Right cardiac atrium (tissue), 5 donors: ENCODE measurements around the gene SLC34A3. TPM values are rescaled to one million over a fixed set of nuclear protein-coding genes. Genes with fewer than 3 reads are reported as not detected.

Source experiments
- ATAC-seq, 2 donors: fragments of 200-7000 bp; cut with Tn5 transposase; one replicate each; pipeline versions ENCODE4 v1.8.0 to v1.9.1; 2020; ENCODE audit warnings: moderate library complexity in 2 of 2, mild to moderate bottlenecking in 1 of 2
- DNase-seq, 3 donors: peaks; one replicate each; pipeline ENCODE4 v3.0.0-alpha.2; 2020
- H3K27ac ChIP-seq: one replicate; pipeline ENCODE4 v1.5.1; 2013; ENCODE audit warnings: mild to moderate bottlenecking, low read length, control low read depth, moderate library complexity
- H3K27me3 ChIP-seq: one replicate; pipeline ENCODE4 v1.6.1; 2013; ENCODE audit not compliant: control insufficient read depth, insufficient read depth
- H3K4me1 ChIP-seq: one replicate; pipeline ENCODE4 v1.6.1; 2013; ENCODE audit warnings: low read length; ENCODE audit not compliant: control insufficient read depth, insufficient read depth
- H3K4me3 ChIP-seq: one replicate; pipeline ENCODE4 v1.5.1; 2013; ENCODE audit warnings: low read length, control low read depth
- H3K9me3 ChIP-seq: one replicate; pipeline ENCODE4 v1.6.1; 2013; ENCODE audit warnings: low read length; ENCODE audit not compliant: control insufficient read depth
- WGBS: extraction: QIAGEN DNeasy Blood & Tissue Kit; methylation state at CpG from one replicate; pipeline ENCODE4 v1.1.7; 2013; 5-methylcytosine and 5-hydroxymethylcytosine counted together
- intact Hi-C, 4 donors: fragments of 100-400 bp; cut with DNase I; formaldehyde crosslinking; loops; one replicate each; pipeline versions ENCODE4 v1.11.0 to v1.14.0; 2022 to 2023
- polyA plus RNA-seq: library from polyadenylated mRNA; stranded (reverse); fragments of 200-250 nt; gene quantifications from one replicate; pipeline ENCODE4 v1.2.3, GENCODE V29; 2013
- total RNA-seq, 4 donors: library from RNA; stranded (reverse); fragmentation: NEBNext Ultra II Directional; extraction: Animal tissue kit (Norgen Biotek cat#: 25700); gene quantifications; one replicate each; pipeline ENCODE4 v1.2.1, GENCODE V29; 2021
- donor health status: healthy with polysubstance abuse.
- donor health status: DM: no; HTN: yes; CAD: no.
- donor health status: DM: no; HTN: no; CAD: no.
- donor health status: DM: no; HTN: yes; CAD: no; lungs with severe emphysema.
- donor health status: DM: yes; HTN: yes; CAD: no.

The SLC34A3 gene
- total and polyA plus RNA-seq, 5 donors, result not detected

DNA sequence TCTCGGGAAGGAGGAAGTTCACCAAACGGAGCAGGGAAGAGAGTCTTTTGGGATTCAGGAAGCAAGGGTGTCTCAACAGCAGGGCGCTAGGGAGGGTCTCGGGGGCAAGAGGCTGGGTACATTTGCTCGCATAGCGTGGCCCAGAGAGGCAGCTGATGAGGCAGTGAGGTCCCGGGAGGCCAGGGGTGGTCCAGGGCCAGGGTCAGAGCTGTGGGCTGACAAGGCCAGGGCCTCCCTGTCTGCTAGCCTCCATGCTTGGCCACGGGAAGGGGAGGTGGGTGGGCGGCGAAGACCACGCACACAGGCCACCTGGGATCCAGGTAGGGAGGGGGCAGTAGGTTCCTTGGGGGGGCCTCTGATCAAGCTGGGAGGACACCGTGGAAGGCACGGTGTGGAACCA is 19.2 kb upstream of the SLC34A3 start:
- Histone ChIP-seq H3K4me3 (no peak overlapping the region), H3K27ac (no peak overlapping the region), H3K4me1 (peaks cover 4% of the 10 kb centered on the region), H3K9me3 (no peaks in the 10 kb centered on the region), H3K27me3 (no peaks in the 10 kb centered on the region)
- 86% methylated on average over 13 of the region's 13 CpGs for WGBS
- DNase-seq, result no peak
- ATAC-seq, result no peak
- intact Hi-C loops, result no loop called here

DNA sequence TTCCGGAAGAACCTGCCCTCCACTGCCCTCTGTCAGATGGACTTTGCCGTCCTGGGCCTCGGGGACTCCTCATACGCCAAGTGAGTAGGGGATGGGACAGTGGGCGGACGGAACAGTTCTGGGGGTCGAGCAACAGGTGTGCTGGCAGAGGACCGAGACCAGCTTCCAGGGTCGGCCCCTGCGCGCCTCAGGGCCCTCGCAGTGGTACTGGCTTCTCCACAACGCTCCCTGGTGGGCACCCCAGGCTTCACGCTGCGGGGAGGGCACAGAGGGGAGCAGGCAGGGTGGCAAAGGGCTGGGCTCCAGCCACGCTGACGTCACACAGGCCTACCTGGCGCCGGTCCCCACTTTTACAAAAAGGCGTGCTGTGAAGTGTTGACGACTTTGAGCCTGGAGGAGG is 18.2 kb upstream of the SLC34A3 start:
- no peak for ATAC-seq
- peak in 1 of 3 donors; percentile 47 for DNase-seq
- 83% methylated on average over 21 of the region's 21 CpGs for WGBS
- no peak overlapping the region for H3K27ac ChIP-seq
- no peaks in the 10 kb centered on the region for H3K27me3 ChIP-seq
- H3K4me1 ChIP-seq, result no peaks in the 10 kb centered on the region
- H3K9me3 ChIP-seq, result no peaks in the 10 kb centered on the region
- no peak overlapping the region for H3K4me3 ChIP-seq
- intact Hi-C loops, result no loop called here

DNA sequence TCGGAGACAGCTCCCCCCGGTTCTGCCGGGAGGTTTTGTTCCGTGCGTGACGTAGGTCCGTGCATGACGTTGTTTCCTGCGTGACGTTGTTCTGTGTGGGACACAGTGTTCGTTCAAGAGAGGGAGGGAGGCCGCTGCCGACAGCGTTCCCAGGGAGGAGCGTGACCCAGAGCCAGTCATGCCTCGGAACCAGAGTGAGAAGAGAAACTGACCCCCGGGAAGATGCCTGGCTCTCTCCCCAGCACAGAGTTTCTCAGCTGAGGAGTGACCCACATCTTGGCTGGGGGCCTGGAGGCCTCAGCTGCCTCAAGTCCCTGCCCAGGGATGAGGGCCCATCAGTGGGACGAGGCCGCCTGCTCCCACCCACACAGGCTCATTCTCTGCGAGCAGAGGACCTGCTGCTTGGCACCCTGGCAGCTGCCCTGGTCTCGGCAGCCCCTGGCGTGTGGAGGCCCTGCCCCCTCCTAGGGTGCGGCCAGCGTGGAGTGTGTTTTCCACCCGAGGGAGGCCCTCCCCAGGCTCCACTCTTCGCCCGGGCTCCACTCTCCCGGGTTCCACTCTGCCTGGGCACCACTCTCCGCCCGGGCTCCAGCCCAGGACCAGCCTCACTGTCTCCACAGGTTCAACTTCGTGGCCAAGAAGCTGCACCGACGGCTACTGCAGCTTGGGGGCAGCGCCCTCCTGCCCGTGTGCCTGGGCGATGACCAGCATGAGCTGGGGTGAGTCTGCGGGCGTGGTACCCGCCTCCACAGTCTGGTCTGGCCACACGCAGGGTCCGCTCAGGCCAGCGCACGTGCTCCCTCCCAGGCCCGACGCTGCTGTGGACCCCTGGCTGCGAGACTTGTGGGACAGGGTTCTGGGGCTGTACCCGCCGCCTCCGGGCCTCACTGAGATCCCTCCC is 17.3 kb upstream of the SLC34A3 start:
- no peak for ATAC-seq
- no peaks in the 10 kb centered on the region for H3K9me3 ChIP-seq
- 88% methylated on average over 49 of the region's 49 CpGs for WGBS
- no peak overlapping the region for H3K27ac ChIP-seq
- no peak overlapping the region for H3K4me3 ChIP-seq
- no peaks in the 10 kb centered on the region for H3K4me1 ChIP-seq
- no peaks in the 10 kb centered on the region for H3K27me3 ChIP-seq
- no peak for DNase-seq
- intact Hi-C loops, result no loop called here

DNA sequence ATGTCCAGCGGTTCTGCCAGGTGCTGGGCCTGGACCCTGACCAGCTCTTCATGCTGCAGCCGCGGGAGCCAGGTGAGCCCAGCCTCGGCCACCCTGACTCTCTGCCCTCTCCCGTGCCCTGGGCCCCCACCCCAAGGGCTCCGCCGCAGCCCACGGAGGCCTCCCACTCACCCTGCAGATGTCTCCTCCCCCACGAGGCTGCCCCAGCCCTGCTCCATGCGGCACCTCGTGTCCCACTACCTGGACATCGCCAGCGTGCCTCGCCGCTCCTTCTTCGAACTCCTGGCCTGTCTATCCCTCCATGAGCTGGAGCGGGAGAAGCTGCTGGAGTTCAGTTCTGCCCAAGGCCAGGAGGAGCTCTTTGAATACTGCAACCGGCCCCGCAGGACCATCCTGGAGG is 16.1 kb upstream of the SLC34A3 start:
- Histone ChIP-seq H3K27ac (no peak overlapping the region), H3K4me3 (no peak overlapping the region), H3K4me1 (no peaks in the 10 kb centered on the region), H3K9me3 (no peaks in the 10 kb centered on the region), H3K27me3 (no peaks in the 10 kb centered on the region)
- DNase-seq (no peak), ATAC-seq (no peak)
- WGBS, result 93% methylated on average over 19 of the region's 19 CpGs
- intact Hi-C loops, result no loop called here

DNA sequence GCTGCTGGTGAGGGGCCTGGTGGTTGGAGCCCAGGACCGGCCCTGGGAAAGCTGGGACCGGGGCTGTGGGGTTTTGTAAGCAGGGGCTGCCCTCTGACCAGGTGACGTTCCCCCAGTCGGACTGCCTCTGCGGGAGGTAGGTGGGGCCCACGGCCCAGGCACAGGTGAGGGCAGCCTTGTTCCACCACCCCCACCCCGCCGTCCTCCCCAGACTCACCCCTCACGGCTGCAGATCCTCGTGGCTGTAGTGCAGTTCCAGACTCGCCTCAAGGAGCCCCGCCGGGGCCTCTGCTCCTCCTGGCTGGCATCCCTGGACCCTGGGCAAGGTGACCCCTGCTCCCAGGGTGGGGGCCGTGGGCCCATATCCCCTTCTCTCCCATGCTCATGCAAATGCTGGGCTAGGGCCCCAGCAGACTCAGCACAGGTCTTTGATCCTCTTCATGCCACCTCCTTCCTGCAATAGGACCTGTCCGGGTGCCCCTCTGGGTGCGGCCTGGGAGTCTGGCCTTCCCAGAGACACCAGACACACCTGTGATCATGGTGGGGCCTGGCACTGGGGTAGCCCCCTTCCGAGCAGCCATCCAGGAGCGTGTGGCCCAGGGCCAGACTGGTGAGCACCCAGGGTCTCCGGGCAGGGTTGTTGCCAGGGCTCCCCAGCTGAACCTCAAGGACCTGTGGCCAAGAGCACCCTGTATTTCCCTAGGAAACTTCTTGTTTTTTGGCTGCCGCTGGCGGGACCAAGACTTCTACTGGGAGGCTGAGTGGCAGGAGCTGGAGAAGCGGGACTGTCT is 15.3 kb upstream of the SLC34A3 start:
- Histone ChIP-seq H3K27ac (no peak overlapping the region), H3K9me3 (no peaks in the 10 kb centered on the region), H3K4me1 (no peaks in the 10 kb centered on the region), H3K4me3 (no peak overlapping the region), H3K27me3 (no peaks in the 10 kb centered on the region)
- WGBS, result 94% methylated on average over 22 of the region's 22 CpGs
- intact Hi-C loops, result no loop called here
- ATAC-seq (no peak), DNase-seq (peak in 1 of 3 donors; percentile 57)

DNA sequence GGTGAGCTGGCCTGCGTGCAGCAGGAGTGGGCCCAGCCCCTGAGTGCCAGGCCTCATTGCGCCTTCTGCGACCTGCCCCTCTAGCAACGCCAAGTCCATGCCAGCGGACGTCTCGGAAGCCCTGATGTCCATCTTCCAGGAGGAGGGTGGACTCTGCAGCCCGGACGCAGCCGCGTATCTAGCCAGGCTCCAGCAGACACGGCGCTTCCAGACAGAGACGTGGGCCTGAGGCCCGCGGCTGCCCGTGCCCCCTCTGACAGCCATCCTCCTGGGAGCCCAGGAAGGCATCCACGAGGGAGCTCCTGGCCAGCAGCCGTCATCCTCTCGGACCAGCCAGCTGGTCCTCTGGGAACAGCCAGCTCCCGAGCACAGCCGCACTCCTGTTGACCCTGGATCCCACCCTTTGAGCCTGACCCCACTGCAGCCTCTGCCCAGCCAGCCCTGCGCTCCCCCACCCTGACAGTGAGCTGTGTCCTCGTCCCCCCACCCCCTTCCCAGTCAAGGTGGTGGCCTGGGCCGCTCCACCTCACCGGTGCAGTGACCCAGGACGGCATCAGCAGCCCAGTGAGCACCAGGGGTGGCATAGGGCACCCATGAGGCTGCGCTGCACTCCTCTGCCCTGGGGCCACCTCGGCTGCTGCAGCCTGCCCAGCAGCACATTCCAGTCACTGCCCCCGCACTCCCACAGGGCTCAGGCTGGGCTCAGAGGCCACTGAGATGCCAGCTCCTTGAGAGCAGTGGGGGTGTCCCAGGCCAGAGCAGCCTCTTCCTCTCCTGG is 14.3 kb upstream of the SLC34A3 start:
- Histone ChIP-seq H3K27ac (no peak overlapping the region), H3K4me3 (no peak overlapping the region), H3K4me1 (no peaks in the 10 kb centered on the region), H3K27me3 (no peaks in the 10 kb centered on the region), H3K9me3 (no peaks in the 10 kb centered on the region)
- DNase-seq (peak in 1 of 3 donors; percentile 56), ATAC-seq (no peak)
- 89% methylated on average over 30 of the region's 30 CpGs for WGBS
- intact Hi-C loops, result no loop called here

DNA sequence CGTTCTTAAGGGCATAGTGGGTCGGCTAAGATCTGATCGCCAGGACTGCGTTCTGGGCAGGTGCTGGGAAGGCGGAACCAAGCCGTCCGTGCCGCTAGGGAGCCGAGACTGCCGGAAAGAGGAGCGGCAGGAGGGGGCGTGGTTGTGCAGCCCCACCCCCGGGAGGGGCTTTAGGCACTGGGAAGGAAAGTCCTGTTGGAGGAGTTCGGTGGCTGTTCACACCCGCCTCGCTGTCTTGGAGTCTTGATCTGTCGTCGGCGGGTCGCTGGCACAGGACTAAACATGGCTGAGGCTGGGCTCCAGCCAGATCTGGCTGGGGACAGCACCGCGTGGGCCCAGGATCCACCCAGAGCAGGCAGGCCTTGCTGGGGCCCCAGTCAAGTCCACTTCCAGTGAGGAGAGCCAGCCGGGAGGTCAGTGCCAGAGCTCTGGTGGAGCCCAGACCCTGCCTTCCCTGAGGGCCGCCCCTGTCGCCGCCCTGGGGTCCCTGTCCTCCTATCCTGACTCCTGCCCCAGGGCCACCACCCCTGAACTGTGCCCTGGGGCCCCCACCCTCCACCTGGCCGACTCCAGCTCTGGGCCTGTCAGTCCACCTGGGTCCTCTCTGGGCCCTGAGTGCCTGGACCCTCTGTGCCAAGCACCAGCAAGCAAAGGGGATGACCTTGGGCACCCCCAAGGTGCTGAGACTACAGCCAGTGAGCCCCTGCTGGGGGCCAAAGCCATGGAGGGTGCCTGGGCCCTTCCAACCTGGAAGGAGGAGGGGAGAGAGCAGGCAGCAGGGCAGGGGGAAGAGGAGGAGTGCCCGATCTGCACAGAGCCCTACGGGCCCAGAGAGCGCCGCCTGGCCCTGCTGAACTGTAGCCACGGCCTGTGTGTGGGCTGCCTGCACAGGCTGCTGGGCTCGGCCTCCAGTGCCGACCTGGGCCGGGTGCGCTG is 13.2 kb upstream of the SLC34A3 start:
- intact Hi-C loops, result no loop called here
- Histone ChIP-seq H3K4me3 (no peak overlapping the region), H3K9me3 (no peaks in the 10 kb centered on the region), H3K27ac (no peak overlapping the region), H3K4me1 (peaks cover under 1% of the 10 kb centered on the region), H3K27me3 (no peaks in the 10 kb centered on the region)
- ATAC-seq, result peak; percentile 33 to 56
- peak; percentile 75 to 89 (median 88) for DNase-seq
- 59% methylated on average over 36 of the region's 36 CpGs for WGBS

DNA sequence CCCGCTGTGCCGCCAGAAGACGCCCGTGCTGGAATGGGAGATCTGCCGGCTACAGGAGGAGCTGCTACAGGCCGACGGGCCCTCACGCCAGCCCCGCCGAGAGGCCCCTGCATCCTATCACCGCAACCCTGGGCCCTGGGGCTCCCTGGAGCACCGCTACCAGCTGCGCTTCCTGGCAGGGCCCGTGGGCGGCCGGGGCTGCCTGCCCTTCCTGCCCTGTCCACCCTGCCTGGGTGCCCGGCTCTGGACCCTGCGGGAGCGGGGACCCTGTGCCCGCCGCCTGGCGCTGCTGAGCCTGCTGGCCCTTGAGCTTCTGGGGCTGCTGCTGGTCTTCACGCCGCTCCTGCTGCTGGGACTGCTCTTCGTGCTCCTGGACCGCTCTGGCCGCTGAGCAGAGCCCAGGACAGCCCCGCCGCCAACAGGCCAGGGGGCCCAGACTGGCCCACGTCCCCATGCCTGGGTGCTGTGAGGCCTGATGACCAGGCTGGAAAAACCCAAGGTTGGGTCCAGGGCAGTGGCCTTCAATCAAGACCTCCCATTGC is 12.4 kb upstream of the SLC34A3 start:
- Histone ChIP-seq H3K27ac (no peak overlapping the region), H3K27me3 (no peaks in the 10 kb centered on the region), H3K4me1 (peaks cover 5% of the 10 kb centered on the region), H3K9me3 (no peaks in the 10 kb centered on the region), H3K4me3 (no peak overlapping the region)
- WGBS, result 89% methylated on average over 30 of the region's 30 CpGs
- intact Hi-C loops, result no loop called here
- ATAC-seq, result no peak
- DNase-seq, result peak in 1 of 3 donors; percentile 55

DNA sequence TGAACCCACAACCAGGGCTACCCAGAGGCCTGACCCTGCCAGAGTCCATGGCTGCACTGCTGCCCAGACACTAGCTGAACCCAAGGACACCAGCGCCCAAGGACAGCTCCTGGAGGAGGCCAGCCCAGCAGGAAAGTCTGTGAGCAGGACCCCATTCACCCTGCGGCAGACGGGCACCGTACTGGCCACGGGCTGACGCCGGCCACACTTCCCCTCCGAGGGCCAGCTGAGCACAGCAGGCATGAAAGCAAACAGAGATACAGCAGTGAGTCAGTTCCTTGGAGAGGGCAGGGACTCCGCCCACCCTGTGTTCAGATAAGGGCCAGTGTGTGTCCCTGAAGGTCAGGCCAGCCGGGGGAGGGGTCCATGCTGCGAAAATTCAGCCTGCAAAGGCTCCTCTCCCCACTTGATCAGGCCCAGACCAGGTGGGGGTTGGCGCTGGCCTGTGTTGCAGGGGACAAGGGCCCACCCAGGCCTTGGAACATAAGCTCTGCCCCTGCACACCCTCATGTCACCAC is 11.9 kb upstream of the SLC34A3 start:
- Histone ChIP-seq H3K4me3 (no peak overlapping the region), H3K4me1 (peaks cover 5% of the 10 kb centered on the region), H3K9me3 (no peaks in the 10 kb centered on the region), H3K27ac (no peak overlapping the region), H3K27me3 (no peaks in the 10 kb centered on the region)
- intact Hi-C loops, result no loop called here
- no peak for ATAC-seq
- WGBS, result 35% methylated on average over 12 of the region's 12 CpGs
- peak in 2 of 3 donors; percentile 60 to 76 for DNase-seq
